Ishikawa (cell line): ENCODE results near the gene OVOL2.

Source experiments
- CEBPB ChIP-seq: IDR thresholded peaks from 2 replicates; pipeline ENCODE4 v1.6.1; 2012
- CREB1 ChIP-seq: IDR thresholded peaks from 2 replicates; pipeline ENCODE4 v1.6.1; 2012; ENCODE audit warnings: low read depth
- EGR1 ChIP-seq: IDR thresholded peaks from 2 replicates; pipeline ENCODE4 v1.6.1; 2012
- EP300 ChIP-seq: IDR thresholded peaks from 2 replicates; pipeline ENCODE4 v1.6.1; 2012; ENCODE audit warnings: borderline replicate concordance
- FOXM1 ChIP-seq: IDR thresholded peaks from 2 replicates; pipeline ENCODE4 v1.6.1; 2012; ENCODE audit warnings: low read depth, borderline replicate concordance
- NFIC ChIP-seq: IDR thresholded peaks from 2 replicates; pipeline ENCODE4 v1.6.1; 2012
- RAD21 ChIP-seq: IDR thresholded peaks from 2 replicates; pipeline ENCODE4 v1.6.1; 2012; ENCODE audit warnings: low read depth
- TAF1 ChIP-seq: IDR thresholded peaks from 2 replicates; pipeline ENCODE4 v1.6.1; 2012; ENCODE audit warnings: low read depth, mild to moderate bottlenecking
- TCF12 ChIP-seq: IDR thresholded peaks from 2 replicates; pipeline ENCODE4 v1.6.1; 2012; ENCODE audit warnings: low read depth
- TEAD4 ChIP-seq: IDR thresholded peaks from 2 replicates; pipeline ENCODE4 v1.6.1; 2012
- YY1 ChIP-seq: IDR thresholded peaks from 2 replicates; pipeline ENCODE4 v1.6.1; 2012; ENCODE audit warnings: low read depth
- ZBTB7A ChIP-seq: IDR thresholded peaks from 2 replicates; pipeline ENCODE4 v1.6.1; 2012; ENCODE audit warnings: low read depth
- TF ChIP-seq, protein P1 (sequence below): IDR thresholded peaks from 2 replicates; pipeline ENCODE4 v1.6.1; 2012
- TF ChIP-seq, protein P2 (sequence below): IDR thresholded peaks from 2 replicates; pipeline ENCODE4 v1.6.1; 2012
- TF ChIP-seq, protein P3 (sequence below): IDR thresholded peaks from 2 replicates; pipeline ENCODE4 v1.6.1; 2012; ENCODE audit warnings: low read depth, mild to moderate bottlenecking

The OVOL2 gene

DNA sequence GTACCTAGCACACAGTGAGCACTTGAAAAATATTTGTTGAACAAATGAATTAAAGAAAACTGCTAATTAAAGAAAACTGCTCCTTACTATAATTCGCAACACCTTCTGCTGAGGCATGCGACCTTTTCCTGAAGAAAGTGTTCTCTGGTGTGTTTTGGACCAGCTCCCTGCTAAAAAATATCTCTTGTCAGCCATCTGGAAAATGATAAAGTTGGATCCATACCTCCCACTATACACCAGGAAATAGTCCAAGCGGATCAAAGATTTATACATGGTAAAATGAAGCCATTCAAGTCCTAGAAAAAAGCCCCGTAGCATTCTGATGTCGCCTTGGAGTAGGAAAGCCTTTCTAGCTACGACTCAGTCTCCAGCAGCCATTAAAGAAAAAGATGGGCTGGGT lies 43.3 kb downstream of the OVOL2 start:
- TF ChIP-seq NFIC, result no peak
- no peak for TF ChIP-seq CREB1
- TF ChIP-seq CEBPB, result no peak
- TF ChIP-seq, protein P1, sequence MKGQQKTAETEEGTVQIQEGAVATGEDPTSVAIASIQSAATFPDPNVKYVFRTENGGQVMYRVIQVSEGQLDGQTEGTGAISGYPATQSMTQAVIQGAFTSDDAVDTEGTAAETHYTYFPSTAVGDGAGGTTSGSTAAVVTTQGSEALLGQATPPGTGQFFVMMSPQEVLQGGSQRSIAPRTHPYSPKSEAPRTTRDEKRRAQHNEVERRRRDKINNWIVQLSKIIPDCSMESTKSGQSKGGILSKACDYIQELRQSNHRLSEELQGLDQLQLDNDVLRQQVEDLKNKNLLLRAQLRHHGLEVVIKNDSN, result no peak

DNA sequence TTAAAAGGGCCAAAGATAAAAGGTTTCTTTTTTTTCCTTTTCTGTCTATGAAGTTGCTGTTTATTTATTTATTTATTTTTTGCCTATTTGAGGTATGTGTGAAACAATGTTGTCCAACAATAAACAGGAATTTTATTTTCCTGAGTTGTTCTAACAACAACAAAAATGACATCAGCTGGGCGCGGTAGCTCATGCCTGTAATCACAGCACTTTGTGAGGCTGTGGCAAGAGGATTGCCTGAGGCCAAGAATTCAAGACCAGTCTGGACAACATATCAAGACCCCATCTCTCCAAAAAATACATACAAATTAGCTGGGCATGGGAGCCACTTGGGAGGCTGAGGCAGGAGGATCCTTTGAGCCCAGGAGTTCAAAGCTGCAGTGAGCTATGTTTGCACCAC lies 44.8 kb downstream of the OVOL2 start:
- TF ChIP-seq RAD21 (no peak), TEAD4 (no peak), NFIC (no peak), TAF1 (no peak), CEBPB (no peak), CREB1 (no peak), ZBTB7A (no peak), FOXM1 (no peak)
- TF ChIP-seq, protein P2, sequence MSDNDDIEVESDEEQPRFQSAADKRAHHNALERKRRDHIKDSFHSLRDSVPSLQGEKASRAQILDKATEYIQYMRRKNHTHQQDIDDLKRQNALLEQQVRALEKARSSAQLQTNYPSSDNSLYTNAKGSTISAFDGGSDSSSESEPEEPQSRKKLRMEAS, result no peak
- TF ChIP-seq, protein P1, result no peak
- TF ChIP-seq, protein P3, sequence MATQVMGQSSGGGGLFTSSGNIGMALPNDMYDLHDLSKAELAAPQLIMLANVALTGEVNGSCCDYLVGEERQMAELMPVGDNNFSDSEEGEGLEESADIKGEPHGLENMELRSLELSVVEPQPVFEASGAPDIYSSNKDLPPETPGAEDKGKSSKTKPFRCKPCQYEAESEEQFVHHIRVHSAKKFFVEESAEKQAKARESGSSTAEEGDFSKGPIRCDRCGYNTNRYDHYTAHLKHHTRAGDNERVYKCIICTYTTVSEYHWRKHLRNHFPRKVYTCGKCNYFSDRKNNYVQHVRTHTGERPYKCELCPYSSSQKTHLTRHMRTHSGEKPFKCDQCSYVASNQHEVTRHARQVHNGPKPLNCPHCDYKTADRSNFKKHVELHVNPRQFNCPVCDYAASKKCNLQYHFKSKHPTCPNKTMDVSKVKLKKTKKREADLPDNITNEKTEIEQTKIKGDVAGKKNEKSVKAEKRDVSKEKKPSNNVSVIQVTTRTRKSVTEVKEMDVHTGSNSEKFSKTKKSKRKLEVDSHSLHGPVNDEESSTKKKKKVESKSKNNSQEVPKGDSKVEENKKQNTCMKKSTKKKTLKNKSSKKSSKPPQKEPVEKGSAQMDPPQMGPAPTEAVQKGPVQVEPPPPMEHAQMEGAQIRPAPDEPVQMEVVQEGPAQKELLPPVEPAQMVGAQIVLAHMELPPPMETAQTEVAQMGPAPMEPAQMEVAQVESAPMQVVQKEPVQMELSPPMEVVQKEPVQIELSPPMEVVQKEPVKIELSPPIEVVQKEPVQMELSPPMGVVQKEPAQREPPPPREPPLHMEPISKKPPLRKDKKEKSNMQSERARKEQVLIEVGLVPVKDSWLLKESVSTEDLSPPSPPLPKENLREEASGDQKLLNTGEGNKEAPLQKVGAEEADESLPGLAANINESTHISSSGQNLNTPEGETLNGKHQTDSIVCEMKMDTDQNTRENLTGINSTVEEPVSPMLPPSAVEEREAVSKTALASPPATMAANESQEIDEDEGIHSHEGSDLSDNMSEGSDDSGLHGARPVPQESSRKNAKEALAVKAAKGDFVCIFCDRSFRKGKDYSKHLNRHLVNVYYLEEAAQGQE, result no peak

DNA sequence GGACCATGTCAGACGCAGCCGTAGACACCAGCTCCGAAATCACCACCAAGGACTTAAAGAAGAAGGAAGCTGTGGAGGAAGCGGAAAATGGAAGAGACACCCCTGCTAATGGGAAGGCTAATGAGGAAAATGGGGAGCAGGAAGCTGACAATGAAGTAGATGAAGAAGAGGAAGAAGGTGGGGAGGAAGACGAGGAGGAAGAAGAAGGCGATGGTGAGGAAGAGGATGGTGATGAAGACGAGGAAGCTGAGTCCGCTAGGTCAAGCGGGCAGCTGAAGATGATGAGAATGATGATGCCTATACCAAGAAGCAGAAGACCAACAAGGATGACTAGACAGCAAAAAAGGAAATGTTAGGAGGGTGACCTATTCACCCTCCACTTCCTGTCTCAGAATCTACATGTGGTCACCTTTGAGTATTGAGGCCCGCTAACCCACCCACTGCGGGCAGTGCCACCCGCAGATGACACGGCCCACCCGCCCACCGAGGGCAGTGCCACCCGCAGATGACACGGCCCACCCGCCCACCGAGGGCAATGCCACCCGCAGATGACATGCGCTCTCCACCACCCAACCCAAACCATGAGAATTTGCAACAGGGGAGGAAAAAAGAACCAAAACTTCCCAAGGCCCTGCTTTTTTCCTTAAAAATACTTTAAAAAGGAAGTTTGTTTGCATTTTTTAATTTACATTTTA lies 45.6 kb downstream of the OVOL2 start:
- TF ChIP-seq, protein P2, result no peak
- no peak for TF ChIP-seq EGR1
- TF ChIP-seq YY1, result no peak
- TF ChIP-seq CEBPB, result no peak
- no peak for TF ChIP-seq NFIC
- no peak for TF ChIP-seq TCF12
- TF ChIP-seq TEAD4, result no peak
- TF ChIP-seq, protein P3, result no peak
- TF ChIP-seq, protein P1, result no peak
- TF ChIP-seq RAD21, result no peak
- no peak for TF ChIP-seq TAF1

DNA sequence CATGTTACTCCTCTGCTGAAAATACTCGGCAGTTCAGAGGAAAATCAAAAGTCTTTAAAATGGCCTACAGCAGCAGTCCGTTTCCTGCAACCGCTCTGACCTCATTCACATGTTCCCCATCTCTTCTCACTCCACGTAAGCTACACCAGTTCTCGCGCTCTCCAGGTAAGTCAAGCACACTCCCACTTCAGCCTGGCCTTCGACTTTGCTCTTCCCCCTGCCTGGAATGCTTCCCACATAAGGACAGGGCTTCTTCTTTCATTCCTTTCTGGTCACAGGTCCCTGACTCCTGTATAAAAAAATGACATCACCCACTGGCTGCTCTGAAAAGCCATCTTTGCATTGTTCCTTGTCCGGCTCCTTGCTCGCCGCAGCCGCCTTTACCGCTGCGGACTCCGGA lies 46.2 kb downstream of the OVOL2 start:
- TF ChIP-seq TAF1 (no peak), FOXM1 (no peak), EP300 (no peak), CEBPB (no peak), RAD21 (no peak), EGR1 (no peak), TCF12 (no peak), ZBTB7A (no peak), TEAD4 (no peak), YY1 (no peak), CREB1 (no peak), NFIC (no peak)
- TF ChIP-seq, protein P2, result no peak
- TF ChIP-seq, protein P1, result no peak
- TF ChIP-seq, protein P3, result no peak
